Inflammatory macrophage treated with lipopolysaccharide for 1 hour (primary cell): ENCODE results near the gene SLC22A12.
"Not testable (repeated sequence)": the region's sequence is repeated elsewhere in the genome, so short reads cannot be mapped to it uniquely, and the experiment has no call there.

Experiments used
- DNase-seq, 2 donors: peaks; one replicate each; pipeline ENCODE4 v3.0.0-alpha.2; 2020 to 2022

SLC22A12 gene

DNA sequence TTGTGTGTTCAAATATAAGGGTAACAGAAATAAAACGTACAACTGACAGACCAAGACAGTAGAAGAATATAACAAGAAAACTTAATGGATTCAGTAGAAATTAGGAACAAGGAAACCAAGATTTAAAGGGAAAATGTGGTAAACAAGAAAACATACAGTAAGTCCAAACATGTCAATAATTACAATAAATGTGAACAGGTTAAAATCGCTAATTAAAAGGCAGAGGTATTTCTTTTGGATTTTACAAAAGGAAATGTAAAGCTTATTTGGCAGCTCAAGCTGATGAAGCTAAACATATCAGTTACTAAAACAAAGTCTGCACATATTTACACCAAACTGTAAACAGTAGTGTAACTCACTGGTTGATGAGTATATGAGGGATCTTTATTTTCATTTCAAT lies 2.3 kb upstream of the SLC22A12 start:
- no peak for DNase-seq

DNA sequence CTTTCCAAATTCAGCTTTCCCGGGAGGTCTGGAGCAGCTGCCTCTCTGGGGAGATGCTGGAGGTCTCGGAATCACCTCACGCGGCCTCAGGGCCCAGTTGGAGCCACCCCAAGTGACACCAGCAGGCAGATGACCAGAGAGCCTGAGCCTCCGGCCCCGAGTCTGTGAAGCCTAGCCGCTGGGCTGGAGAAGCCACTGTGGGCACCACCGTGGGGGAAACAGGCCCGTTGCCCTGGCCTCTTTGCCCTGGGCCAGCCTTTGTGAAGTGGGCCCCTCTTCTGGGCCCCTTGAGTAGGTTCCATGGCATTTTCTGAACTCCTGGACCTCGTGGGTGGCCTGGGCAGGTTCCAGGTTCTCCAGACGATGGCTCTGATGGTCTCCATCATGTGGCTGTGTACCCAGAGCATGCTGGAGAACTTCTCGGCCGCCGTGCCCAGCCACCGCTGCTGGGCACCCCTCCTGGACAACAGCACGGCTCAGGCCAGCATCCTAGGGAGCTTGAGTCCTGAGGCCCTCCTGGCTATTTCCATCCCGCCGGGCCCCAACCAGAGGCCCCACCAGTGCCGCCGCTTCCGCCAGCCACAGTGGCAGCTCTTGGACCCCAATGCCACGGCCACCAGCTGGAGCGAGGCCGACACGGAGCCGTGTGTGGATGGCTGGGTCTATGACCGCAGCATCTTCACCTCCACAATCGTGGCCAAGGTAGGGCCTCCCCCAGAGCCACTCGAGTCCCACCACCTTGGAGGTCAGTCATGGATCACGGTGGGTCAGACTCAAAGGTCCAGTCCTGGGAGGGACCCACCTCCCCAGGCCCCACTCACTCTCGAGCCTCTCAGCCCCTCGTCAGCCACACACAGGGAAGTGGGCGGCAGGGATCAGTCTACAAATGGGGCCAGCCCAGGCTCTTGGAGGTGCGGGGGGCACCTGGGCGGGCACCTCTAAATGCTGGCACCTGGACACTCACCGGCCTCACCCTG lies 525 bp downstream of the SLC22A12 start:
- no peak for DNase-seq

DNA sequence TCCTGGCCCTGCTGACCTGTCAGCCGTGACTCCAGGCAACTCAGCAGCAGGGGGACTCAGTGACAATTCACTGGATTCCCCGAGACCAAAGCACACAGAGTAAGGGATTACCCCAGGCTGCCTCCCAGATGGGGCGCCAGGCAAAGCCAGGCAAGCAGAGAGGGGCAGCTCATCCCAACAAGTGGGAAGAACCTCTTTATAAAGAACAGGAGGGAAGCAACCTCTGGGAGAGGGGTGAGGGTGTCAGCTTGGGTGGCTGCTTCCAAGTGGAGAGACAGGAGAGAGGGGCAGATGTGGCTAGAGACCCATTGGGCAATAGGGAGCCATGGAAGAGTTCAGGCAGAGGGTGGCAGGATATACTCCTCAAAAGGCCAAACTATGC lies 1.2 kb downstream of the SLC22A12 start:
- DNase-seq: no peak

DNA sequence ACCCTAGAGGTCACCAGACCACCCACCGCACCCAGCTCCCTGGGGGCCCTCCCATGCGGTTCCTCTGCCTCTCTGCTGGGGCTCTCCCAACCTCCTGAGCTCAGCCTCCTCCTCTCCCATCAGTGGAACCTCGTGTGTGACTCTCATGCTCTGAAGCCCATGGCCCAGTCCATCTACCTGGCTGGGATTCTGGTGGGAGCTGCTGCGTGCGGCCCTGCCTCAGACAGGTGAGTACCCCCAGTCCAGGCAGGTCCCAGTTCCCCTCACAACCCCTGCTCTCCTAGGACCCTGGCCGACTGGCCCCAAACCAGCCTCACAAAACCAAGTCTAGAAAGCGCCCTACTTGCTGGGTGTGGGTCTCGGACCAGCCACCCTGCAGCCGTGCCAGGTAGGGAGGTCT lies 1.6 kb downstream of the SLC22A12 start:
- DNase-seq: no peak

- DNase-seq: no peak
Observed at GRCh38 chr11:64593156-64594105, 2.4 kb downstream of the SLC22A12 start.

- no peak for DNase-seq
Observed at GRCh38 chr11:64594159-64594939, 3.3 kb downstream of the SLC22A12 start.

DNA sequence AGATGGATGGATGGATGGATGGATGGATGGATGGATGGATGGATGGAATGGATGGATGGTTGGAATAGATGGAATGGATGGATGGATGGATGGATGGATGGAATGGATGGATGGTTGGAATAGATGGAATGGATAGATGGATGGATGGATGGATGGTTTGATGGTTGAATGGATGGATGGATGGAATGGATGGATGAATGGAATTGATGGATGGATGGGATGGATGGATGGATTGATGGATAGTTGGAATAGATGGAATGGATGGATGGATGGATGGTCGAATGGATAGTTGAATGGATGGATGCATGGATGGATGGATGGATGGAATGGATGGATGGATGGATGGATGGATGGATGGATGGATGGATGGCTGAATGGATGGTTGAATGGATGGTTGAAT lies 4.9 kb downstream of the SLC22A12 start:
- DNase-seq: not testable (repeated sequence)

DNA sequence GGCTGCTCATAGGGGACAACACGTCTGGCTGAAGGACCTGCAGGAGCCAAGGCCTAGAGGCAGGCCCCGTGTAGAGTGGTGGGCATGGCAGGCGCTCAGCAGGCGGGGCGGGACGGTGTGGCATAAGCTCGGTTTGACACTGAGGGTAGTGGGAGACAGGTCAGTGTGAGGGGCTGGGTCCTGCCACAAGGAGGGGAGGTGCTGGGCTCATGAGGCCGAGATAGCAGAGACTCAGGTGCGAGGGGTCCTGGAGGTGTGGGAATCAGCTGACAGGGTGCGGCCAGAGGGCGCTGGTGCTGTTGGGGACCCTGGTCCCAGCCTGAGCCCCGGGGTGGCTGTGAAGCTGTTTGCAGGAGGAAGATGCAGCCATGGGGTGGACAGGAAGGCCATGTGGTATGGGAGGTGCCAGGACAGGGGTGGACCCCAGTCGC lies 6.7 kb downstream of the SLC22A12 start:
- no peak for DNase-seq

DNA sequence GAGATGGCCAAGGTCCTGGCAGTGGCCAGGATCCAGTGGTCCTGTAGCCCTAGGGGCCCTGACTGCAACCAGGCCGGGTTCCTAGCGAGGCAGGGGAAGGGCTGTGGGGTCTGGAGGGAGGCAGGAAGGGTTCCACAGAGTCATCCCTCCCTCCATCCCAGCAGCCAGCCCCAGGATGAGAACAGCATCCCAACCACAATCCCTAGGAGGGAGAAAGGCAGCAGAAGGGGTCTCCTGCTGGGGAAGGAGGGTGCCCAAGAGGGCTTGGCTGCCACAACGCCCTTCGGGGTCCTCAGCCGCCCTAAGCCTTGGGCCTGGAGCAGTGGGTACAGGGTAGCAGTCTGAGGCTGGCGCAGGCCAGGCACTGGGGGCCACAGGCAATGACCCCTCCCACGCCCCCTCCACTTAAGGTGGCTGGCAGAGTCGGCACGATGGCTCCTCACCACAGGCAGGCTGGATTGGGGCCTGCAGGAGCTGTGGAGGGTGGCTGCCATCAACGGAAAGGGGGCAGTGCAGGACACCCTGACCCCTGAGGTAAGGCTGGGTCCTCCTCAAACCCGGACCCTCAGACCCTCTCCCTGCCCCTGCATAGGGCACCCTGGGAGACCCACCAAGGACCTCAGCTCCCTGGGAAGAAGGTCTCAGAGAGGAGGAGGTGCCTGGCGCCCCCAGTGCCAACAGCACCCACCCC lies 7.2 kb downstream of the SLC22A12 start:
- no peak for DNase-seq

DNA sequence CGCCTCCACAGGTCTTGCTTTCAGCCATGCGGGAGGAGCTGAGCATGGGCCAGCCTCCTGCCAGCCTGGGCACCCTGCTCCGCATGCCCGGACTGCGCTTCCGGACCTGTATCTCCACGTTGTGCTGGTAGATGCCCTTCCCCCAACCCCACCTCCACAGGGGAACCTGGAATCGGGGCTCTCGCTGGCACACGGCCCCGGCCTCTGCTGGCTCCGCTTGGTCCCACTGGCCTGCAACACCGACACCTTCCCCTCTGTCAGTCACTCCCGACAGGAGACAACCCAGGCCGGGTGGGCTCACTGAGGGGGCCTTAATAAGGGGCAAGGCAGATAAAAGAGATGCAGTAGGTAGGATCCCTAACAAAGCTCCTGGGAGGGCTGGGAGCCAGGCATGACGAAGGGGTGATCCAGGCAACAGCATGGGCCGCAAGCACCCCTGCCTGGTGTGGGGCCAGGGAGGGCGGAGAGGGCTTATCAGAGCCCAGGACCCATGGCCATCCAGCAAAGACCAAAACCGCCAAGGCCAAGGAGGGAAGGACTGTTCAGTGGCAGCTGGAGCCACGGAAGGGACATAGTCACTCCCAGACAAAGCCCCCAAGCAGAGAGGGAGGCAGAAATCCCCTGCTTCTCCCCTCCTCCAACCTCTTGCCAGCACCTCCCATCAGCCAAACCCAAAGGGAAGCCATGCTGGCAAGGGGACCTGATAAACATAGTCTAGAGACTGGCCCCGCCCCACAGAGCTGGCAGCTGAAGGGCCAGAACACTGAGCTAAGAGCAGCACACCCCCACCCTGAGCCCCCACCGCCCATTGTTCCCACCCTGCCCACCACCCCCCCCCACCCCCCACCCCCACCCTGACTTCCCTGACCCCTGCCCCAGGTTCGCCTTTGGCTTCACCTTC lies 8.0 kb downstream of the SLC22A12 start:
- no peak for DNase-seq

- no peak for DNase-seq
Observed at GRCh38 chr11:64599698-64600211, 8.7 kb downstream of the SLC22A12 start.

- no peak for DNase-seq
Observed at GRCh38 chr11:64600281-64600992, 9.4 kb downstream of the SLC22A12 start.

DNA sequence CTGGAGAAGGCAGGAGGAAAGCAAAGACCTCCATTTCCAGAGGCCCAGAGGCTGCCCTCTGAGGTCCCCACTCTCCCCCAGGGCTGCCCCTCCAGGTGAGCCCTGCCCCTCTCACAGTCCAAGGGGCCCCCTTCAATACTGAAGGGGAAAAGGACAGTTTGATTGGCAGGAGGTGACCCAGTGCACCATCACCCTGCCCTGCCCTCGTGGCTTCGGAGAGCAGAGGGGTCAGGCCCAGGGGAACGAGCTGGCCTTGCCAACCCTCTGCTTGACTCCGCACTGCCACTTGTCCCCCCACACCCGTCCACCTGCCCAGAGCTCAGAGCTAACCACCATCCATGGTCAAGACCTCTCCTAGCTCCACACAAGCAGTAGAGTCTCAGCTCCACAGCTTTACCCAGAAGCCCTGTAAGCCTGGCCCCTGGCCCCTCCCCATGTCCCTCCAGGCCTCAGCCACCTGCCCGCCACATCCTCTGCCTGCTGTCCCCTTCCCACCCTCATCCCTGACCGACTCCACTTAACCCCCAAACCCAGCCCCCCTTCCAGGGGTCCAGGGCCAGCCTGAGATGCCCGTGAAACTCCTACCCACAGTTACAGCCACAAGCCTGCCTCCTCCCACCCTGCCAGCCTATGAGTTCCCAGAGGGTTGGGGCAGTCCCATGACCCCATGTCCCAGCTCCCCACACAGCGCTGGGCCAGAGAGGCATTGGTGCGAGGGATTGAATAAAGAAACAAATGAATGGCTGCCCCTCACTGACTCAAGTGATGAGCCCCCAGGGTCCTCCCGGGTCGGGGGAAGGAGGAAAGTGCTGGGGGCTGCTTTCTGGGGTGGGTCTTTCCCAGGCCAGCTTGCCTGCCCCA lies 10.8 kb downstream of the SLC22A12 start:
- DNase-seq: no peak

GRCh38 chr11:64602466-64603070 lies 11.5 kb downstream of the SLC22A12 start:
- DNase-seq: no peak

- no peak for DNase-seq
Observed at GRCh38 chr11:64603411-64604110, 12.5 kb downstream of the SLC22A12 start.

DNA sequence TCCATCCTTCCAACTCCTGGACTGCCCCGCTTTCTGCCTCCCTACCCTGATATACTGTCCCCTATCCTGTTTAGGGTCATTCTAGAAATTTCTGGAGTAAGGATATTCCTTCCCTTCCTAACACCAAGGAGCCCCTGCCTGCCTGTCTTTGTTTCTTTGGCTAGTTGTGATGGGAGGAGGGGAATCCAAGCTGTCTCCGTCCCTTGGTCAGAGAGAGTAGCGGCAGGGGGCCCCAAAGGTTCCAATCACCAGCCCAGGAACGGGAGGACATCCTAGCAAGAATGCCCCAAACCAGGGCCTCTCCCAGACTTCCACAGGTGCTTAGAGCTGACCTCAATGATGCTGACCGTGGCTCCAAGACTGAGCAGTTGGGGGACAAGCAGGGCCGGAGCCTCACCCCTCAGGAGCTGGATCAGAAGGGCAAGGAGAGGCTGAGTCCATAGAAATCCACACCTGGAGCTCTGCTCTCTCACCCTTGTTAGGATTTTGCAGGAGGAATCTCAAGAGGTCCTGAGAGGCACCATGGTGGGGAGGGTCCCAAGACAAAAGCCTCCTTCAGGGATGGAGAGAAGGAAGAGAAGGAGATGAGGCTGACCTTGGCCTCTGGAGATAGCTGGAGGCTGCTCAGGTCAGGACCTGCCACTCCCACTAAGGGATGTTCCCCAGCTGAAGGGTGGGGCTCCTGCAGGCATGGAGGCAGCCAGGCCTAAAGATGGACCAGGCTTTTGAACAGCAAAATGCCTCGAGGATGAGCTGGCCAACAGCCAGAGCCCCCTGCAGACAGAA lies 13.6 kb downstream of the SLC22A12 start:
- no peak for DNase-seq

DNA sequence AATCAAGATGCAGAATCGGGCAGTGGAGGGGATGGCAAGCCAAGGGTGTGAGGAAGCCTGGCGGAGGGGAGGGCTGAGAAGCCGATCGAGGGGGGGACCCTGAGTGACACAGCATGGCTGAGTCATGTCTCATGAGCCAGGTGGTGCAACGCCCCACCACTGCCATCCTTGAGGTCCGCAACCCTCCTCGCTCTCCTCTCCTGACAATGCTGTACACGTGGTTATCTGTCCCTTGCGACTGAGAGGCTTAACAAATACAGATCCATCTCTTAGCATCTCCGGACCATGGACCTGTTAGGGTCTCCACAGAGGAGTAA lies 14.2 kb downstream of the SLC22A12 start:
- DNase-seq: no peak
